ENCODE data around the gene ZNF555.
"Not testable (repeated sequence)": the region's sequence is repeated elsewhere in the genome, so short reads cannot be mapped to it uniquely, and the experiment has no call there.

ZNF555 gene

DNA sequence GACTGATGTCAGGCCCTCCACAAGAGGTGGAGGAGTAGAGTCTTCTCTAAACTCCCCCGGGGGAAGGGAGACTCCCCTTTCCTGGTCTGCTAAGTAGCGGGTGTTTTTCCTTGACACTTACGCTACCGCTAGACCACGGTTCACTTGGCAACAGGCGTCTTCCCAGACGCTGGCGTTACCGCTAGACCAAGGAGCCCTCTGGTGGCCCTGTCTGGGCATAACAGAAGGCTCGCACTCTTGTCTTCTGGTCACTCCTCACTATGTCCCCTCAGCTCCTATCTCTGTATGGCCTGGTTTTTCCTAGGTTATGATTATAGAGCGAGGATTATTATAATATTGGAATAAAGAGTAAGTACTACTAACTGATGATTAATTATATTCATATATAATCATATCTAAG is 30.9 kb downstream of the ZNF555 start:
- peak; percentile 15 for DNase-seq

DNA sequence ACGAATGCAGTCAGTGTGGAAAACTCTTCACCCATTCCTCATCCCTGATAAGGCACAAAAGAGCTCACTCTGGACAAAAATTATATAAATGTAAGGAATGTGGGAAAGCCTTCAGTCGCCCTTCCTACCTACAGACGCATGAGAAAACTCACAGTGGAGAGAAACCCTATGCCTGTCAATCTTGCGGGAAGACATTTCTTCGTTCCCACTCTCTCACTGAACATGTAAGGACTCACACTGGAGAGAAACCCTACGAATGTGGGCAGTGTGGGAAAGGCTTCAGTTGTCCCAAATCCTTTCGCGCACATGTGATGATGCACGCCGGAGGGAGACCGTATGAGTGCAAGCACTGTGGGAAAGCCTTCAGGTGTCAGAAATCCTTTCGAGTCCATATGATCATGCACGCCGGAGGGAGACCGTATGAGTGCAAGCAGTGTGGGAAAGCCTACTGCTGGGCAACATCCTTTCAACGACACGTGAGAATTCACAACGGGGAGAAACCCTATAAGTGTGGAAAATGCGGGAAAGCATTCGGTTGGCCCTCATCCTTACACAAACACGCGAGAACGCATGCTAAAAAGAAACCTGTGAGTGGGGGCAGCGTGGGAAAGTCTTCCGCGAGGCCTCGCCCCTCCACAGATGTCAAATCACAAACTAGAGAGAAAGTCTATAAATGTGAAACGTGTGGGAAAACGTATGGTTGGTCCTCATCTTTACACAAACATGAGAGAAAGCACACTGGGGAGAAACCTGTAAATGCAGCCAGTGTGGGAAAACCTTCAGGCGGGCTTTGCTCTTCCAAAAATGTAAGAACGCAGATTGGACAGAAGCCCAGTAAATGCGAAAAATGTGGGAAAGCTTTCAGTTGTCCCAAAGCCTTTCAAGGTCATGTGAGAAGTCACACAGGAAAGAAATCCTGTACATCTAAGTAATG is 36.4 kb downstream of the ZNF555 start:
- no peak for DNase-seq

DNA sequence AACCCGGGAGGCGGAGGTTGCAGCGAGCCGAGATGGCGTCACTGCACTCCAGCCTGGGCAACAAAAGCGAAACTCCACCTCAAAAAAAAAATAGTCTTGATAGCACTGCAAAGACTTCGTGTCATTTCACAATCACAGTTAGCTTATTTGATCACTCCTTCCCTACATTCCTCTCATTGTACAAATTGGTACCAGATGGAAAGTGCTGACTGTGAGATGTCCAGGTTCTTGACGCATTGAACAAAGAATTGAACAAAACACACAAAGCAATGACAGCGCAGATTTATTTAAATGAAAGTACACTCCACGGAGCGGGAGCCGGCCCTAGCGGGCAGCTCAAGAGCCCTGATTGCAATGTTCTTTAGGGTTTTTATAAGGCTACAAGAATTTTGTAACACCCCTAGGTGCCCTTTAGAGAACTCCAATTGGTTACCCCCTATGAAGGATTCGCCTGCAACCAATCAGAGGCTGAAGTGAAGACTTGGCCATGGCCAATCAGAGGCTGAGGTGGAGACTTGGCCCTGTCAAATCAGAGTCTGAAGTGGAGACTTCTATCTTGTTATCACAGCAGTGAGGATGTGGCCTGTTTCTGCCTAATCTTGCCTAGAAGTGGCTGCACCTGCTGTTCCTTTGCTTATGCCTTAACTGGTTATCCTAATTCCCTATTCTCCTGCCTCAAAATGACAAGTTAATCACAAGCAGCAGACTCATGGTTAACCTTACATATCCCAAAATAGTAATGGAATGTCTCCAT is 42.6 kb downstream of the ZNF555 start:
- DNase-seq, result no peak

DNA sequence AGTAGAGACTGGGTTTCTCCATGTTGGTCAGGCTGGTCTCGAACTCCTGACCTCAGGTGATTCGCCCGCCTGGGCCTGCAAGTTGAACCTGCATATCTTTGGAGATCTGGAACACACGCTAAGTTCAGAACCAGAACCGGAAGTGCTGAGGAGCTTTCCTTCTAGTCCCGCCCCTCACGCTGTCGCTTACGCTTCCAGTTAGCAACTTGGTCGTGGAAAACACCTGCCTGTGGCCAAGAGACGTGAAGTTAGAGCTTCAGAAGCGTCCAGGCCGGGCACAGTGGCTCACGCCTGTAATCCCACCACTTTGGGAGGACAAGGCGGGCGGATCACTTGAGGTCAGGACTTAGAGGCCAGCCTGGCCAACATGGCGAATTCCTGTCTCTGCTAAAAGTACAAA is 44.5 kb downstream of the ZNF555 start:
- no peak for DNase-seq

DNA sequence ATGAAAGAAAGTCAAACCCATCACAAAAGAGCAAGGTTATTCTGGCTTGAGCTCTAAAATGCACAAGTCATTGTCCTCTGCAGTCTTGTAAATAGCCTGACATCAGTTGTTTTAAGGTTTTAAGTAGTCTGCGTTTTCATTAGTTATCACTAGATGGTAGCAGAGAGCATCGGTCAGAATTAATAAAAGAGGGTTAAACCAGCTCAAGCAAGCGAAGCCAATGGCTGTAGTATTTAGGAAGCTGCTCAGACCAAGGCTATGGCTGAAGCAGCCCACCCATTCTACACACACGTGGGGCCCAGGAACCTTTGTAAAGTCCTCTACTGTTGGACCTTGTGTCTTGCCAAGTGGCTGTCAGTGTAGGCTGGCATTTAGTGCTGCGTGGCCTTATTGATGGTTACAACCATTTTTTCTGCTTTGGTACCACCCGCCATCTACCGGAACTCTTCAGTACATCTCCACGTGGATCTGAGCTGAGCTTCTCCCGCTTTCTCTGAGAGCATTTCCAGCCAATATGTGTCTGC is 46.2 kb downstream of the ZNF555 start:
- peak; percentile 70 for DNase-seq

DNA sequence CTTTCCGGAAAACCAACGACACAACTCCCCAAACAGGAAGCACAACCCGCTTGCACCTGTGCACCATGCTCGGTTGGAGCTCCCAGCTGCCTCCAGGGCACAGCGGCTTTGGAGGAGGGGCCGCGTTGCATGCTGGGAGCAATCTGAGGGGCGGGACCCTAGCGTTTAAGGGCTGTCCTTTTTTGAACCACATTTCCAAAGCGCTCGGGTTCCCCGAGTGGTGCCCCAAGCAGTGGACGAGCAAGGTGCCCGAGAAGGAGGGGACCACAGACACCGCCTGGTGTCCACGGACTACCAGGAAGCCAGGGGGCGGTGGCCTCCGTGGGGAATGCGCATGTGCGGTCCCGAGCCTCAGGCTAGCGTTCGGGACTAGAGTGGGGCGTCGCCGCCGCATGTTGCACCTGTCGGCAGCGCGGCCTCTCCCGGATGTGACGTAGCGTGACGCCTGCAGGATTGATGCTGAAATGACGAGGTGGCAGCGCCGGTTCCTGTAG is 47.5 kb downstream of the ZNF555 start:
- no peak for DNase-seq

DNA sequence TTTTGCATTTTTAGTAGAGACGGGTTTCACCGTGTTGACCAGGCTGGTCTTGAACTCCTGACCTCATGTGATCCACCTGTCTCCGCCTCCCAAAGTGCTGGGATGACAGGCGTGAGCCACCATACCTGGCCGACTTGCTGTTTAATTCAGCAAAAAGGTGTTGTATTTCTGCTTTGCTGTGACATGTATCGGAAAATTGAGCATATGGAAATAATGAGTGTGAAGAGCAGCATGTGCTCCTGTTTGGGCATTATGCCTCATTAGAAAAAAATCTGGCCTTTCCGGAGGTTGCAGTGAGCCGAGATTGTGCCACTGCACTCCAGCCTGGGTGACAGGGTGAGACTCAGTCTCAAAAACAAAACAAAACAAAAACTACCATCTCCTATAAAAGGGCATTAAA is 49.3 kb downstream of the ZNF555 start:
- DNase-seq, result not testable (repeated sequence)

DNA sequence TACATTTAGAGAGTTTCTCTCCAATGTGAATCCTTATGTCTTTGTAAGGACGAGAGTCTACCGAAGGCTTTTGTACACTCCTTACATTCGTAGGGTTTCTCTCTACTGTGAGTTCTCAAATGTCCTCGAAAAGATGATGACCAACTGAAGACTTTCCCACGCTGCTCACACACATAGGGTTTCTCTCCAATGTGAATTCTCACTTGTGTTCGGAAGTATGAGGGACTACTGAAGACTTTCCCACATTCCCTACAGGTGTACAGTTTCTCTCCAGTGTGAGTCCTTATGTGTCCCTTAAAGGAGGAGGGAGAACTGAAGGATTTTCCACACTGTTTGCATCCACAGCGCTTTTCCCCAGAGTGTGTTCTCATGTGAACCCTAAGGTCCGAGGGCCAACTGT is 55.4 kb downstream of the ZNF555 start:
- DNase-seq, result no peak

DNA sequence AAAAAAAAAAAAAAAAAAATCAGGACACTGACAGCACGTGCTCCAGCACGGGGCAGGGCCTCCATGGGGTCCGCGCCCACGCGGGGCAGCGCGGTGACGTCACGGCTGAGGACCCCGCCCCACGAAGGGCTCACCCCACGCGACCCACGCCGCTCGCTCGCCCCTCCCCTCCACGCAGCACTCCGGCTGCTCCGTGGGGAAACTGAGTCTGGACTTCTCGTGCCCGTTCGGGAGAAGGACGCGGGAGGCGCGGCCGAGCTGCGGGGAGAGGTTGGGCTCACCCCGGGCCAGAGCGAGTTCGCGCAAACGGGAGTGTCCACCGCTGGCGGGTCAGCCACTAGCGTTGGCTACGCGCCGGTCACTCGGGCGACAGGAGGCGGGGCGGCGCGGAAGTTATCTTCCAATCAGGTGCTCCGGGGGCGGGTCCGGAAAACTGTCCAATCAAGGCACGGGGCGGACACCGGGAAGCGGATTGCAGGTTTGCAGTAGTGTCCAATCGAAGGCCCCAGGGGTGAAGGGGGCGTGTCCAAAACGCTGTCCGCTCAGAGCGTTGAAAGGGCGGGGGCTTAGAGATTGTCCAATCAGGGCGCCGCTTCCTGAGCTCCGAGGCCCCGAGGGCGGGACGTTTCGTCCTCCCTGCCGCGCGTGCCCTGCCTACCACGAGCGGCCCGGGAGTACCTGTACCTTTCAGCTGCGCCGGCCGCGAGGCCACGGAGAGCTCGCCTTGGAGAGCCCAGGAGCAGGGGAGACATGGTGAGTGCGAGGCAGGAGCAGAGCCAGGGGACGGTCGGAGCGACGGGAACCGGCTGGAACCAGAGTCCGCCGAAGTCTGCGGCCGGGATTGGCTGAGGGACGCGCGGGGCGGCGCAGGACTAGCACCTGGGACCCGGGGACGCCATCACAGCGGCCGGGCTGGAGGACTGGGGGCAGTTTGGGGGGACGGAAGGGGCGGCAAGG is 59.3 kb downstream of the ZNF555 start, which contains the start of gene ZNF57:
Gene ZNF57 (plus strand): TSS at position 633 of the 957 bp plus-strand sequence. CDS start 118 bp downstream, at position 751.
- DNase-seq, result peak; percentile 100

DNA sequence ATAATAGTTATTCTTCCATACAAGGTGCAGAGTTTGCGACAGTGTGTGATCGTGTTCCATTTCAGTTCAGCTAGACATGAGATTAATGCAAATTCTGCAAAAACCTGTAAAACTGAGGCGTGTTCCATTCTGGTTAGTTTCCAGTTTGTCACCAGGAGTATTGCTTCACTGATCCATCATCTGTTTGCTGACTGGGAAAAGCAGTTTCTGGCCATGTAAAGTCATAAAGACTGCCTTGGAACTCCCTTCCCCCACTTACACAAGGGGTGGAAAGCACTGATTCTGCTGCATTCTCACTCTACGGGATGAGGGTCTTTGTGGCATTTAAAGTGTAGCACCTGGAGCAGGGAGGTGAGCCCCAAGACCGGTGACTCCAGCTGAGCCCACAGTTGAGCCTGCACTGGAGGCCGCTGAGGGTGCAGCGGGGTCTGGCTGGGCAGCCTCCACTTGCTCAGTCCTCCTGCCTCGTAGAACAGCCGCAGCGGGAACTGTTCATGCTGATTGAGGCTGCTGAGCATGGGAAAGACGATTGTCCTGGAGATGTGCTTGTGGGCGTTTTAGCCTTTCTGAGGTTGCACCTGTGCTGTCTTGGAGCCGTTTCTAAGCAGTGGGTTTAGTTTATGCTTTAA is 61.4 kb downstream of the ZNF555 start:
- DNase-seq, result no peak

DNA sequence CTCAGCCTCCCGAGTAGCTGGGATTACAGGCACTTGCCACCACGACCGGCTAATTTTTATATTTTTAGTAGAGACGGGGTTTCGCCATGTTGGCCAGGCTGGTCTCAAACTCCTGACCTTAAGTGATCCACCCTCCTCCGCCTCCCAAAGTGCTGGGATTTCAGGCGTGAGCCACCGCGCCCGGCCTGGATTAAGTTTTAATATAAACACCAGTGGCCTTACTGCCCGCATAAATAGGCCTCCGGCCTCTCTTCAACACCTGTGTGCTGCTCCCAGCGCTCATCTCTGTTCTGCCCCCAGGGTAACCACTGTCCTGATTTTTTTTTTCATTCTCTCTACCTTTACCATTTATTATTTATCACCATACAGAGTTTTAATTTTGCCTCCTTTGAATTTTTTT is 62.1 kb downstream of the ZNF555 start:
- not testable (repeated sequence) for DNase-seq

DNA sequence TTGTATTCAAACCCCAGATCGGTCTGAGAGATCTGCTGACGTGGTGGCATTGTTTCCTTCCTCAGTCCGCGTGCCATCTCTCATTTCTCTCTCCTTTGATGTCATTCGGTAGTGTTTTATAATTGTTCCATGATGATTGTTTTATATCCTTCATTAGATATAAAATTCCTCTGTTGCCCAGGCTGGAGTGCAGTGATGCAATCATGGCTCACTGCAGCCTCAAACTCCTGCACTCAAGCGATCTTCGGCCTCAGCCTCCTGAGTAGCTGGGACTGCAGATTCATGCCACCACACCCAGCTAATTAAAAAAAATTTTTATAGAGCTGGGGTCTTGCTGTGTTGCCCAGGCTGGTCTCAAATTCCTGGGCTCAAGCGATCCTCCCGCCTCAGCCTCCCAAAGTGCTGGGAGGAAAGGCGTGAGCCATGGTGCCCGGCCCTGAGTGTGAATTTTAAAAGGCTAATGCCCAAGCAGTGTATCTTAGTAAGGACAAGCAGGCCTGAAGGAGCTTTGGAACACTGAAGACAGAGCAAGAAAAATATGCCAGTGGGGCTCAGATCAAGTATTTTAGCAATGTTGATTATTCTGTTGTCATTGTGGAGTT is 64.7 kb downstream of the ZNF555 start:
- DNase-seq, result no peak

DNA sequence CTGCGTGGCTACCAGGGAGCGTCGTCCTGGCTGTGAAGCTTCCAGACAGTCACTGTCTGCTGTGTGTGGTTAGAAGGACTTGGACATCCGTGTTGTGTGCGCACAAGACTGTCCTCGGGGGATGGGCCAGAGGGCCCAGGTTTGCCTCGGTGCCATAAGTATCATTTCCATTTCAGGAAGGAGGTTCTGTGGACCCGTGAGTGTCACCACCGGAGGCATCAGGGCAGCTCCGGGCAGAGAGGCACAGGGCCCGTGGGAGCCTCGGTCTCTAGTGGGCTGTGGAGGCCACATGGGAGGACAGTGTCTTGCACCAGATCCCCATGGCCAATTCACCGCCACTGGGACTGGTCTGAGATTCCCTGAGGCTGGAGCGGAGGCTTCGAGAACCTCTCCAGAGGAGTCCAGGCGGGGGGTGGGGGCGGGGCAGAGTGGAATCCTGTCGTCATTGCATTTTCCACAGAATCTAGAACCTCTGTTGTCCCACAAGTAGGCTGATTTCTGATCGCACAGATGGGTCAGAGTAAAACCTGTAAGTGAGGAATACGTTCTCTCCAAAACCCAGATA is 65.4 kb downstream of the ZNF555 start:
- DNase-seq, result no peak
